CD14-positive monocyte (primary cell): ENCODE measurements around the gene COA5. TPM values are rescaled to one million over a fixed set of nuclear protein-coding genes. Genes with fewer than 3 reads are reported as not detected.

Source experiments
- DNase-seq, 3 donors: peaks; one replicate each; pipeline ENCODE4 v3.0.0-alpha.2; 2011 to 2022
- H2AFZ ChIP-seq: 2 replicates; pipeline ENCODE4 v1.6.0; 2012; ENCODE audit warnings: mild to moderate bottlenecking, low read depth, low read length, inconsistent platforms; ENCODE audit not compliant: insufficient read depth, poor library complexity, severe bottlenecking
- H3K27ac ChIP-seq, 2 donors: 1 replicate in 1 of 2; 2 replicates in 1 of 2; pipeline ENCODE4 v1.5.1; 2012 to 2013; ENCODE audit warnings: low read length in 2 of 2, control low read depth in 1 of 2, inconsistent platforms in 1 of 2, low read depth in 1 of 2, mild to moderate bottlenecking in 1 of 2
- H3K27me3 ChIP-seq, 2 donors: one replicate each; pipeline versions ENCODE4 v1.6.0 to v1.6.1; 2011 to 2013; ENCODE audit warnings: low read length in 2 of 2; ENCODE audit not compliant: control insufficient read depth in 2 of 2, insufficient read depth in 2 of 2
- H3K36me3 ChIP-seq, 2 donors: replicated peaks in 1 of 2; 1 replicate in 1 of 2; 2 replicates in 1 of 2; pipeline versions ENCODE4 v1.5.1 to v1.6.1; 2012 to 2013; ENCODE audit warnings: low read length in 2 of 2, control low read depth in 1 of 2, inconsistent platforms in 1 of 2, mild to moderate bottlenecking in 1 of 2; ENCODE audit not compliant: insufficient read depth in 2 of 2, control insufficient read depth in 1 of 2
- H3K4me1 ChIP-seq, 2 donors: 1 replicate in 1 of 2; 2 replicates in 1 of 2; pipeline versions ENCODE4 v1.5.1 to v1.6.1; 2012 to 2013; ENCODE audit warnings: low read length in 2 of 2, control low read depth in 1 of 2, inconsistent platforms in 1 of 2, mild to moderate bottlenecking in 1 of 2, moderate library complexity in 1 of 2; ENCODE audit not compliant: insufficient read depth in 2 of 2, control insufficient read depth in 1 of 2
- H3K4me2 ChIP-seq: replicated peaks from 2 replicates; pipeline ENCODE3; 2012; ENCODE audit warnings: low read length, moderate library complexity, mild to moderate bottlenecking; ENCODE audit not compliant: poor library complexity, severe bottlenecking; ENCODE audit errors: extremely low read depth
- H3K4me3 ChIP-seq, 3 experiments: fragments of 200-600 bp in 1 of 3; sonication (generic) in 1 of 3; replicated peaks in 1 of 3; 1 replicate in 2 of 3; 2 replicates in 1 of 3; pipeline ENCODE4 v1.5.1; 2011 to 2013; ENCODE audit warnings: low read length in 3 of 3, mild to moderate bottlenecking in 3 of 3, control low read depth in 2 of 3, low read depth in 2 of 3, inconsistent platforms in 1 of 3, moderate library complexity in 1 of 3
- H3K79me2 ChIP-seq: 2 replicates; pipeline ENCODE4 v1.6.0; 2012; ENCODE audit warnings: mild to moderate bottlenecking, control low read depth, inconsistent platforms, low read length, moderate library complexity; ENCODE audit not compliant: insufficient read depth
- H3K9ac ChIP-seq: 2 replicates; pipeline ENCODE4 v1.6.0; 2017; ENCODE audit warnings: low read length, mild to moderate bottlenecking; ENCODE audit not compliant: insufficient read depth, poor library complexity, severe bottlenecking
- H3K9me3 ChIP-seq, 2 donors: replicated peaks in 1 of 2; 1 replicate in 1 of 2; 2 replicates in 1 of 2; pipeline versions ENCODE4 v1.5.1 to v1.6.1; 2012 to 2013; ENCODE audit warnings: low read length in 2 of 2, control low read depth in 1 of 2; ENCODE audit not compliant: control insufficient read depth in 1 of 2, insufficient read depth in 1 of 2
- H4K20me1 ChIP-seq: 2 replicates; pipeline ENCODE4 v1.6.0; 2012; ENCODE audit warnings: mild to moderate bottlenecking, low read length, control low read depth, moderate library complexity; ENCODE audit not compliant: insufficient read depth
- H3K27ac Mint-ChIP-seq, 7 donors: one replicate each; pipeline ENCODE4 v1.8.0; 2020; ENCODE audit warnings: mild to moderate bottlenecking in 7 of 7, mixed read lengths in 7 of 7, moderate library complexity in 6 of 7, inconsistent platforms in 2 of 7
- H3K27me3 Mint-ChIP-seq, 3 donors: one replicate each; pipeline ENCODE4 v1.8.0; 2021 to 2022; ENCODE audit warnings: low read depth in 3 of 3, mild to moderate bottlenecking in 3 of 3, mixed read lengths in 3 of 3, moderate library complexity in 3 of 3, inconsistent platforms in 1 of 3
- H3K36me3 Mint-ChIP-seq, 2 donors: one replicate each; pipeline ENCODE4 v1.8.0; 2020; ENCODE audit warnings: mixed read lengths in 2 of 2, inconsistent platforms in 1 of 2, mild to moderate bottlenecking in 1 of 2
- H3K4me1 Mint-ChIP-seq: one replicate; pipeline ENCODE4 v1.8.0; 2020; ENCODE audit warnings: mild to moderate bottlenecking, mixed read lengths
- H3K4me3 Mint-ChIP-seq, 2 donors: one replicate each; pipeline ENCODE4 v1.8.0; 2020; ENCODE audit warnings: mild to moderate bottlenecking in 2 of 2, mixed read lengths in 2 of 2, moderate library complexity in 1 of 2
- H3K9me3 Mint-ChIP-seq, 7 donors: one replicate each; pipeline ENCODE4 v1.8.0; 2020 to 2022; ENCODE audit warnings: mixed read lengths in 7 of 7, mild to moderate bottlenecking in 6 of 7, moderate library complexity in 6 of 7, inconsistent platforms in 2 of 7
- CTCF ChIP-seq: fragments of 200-600 bp; IDR thresholded peaks from one replicate; pipeline ENCODE4 v1.8.0; 2022; ENCODE audit warnings: antibody characterized with exemption, mild to moderate bottlenecking
- WGBS: methylation state at CpG from one replicate; pipeline ENCODE4 v1.1.5; 2013; ENCODE audit warnings: missing lambda C conversion rate; ENCODE audit not compliant: insufficient coverage; 5-methylcytosine and 5-hydroxymethylcytosine counted together
- intact Hi-C, 2 donors: fragments of 100-400 bp; cut with micrococcal nuclease; formaldehyde crosslinking; loops; one replicate each; pipeline versions ENCODE4 v1.15.0 to v1.15.1; 2023
- polyA plus RNA-seq, 3 donors: library from polyadenylated mRNA; depleted of rRNA in 1 of 3; unstranded in 2 of 3; stranded (reverse) in 1 of 3; fragments of 300-500 nt in 2 of 3; fragments of >200 nt in 1 of 3; fragmentation: Illumina TruSeq in 2 of 3; gene quantifications; 1 replicate in 2 of 3; 2 replicates in 1 of 3; pipeline ENCODE4 v1.2.3, GENCODE V29; 2012 to 2021

COA5 gene
- polyA plus RNA-seq, 3 donors: 27.3 to 42.9 (median 39.0) TPM

- H3K27me3 Mint-ChIP-seq: no peaks in the 10 kb centered on the region
- H3K4me1 ChIP-seq: no peaks in the 10 kb centered on the region
- no peak for DNase-seq
- no peak overlapping the region for H3K27ac ChIP-seq
- H3K4me1 Mint-ChIP-seq: peaks cover 18% of the 10 kb centered on the region
- WGBS: 100% methylated on average over 6 of the region's 13 CpGs
- H3K9ac ChIP-seq: no peak overlapping the region
- intact Hi-C loops: no loop called here
- TF ChIP-seq CTCF: no peak
- H3K4me3 Mint-ChIP-seq: no peak overlapping the region
- peak overlapping the region in 2 of 7 donors; percentile 51 to 76 for H3K27ac Mint-ChIP-seq
- peaks cover 24% of the 10 kb centered on the region for H4K20me1 ChIP-seq
- no peaks in the 10 kb centered on the region for H3K9me3 ChIP-seq
- H3K4me3 ChIP-seq: no peak overlapping the region
- no peak overlapping the region for H2AFZ ChIP-seq
- peaks cover 97 to 100% of the 10 kb centered on the region in 2 donors for H3K36me3 ChIP-seq
- no peaks in the 10 kb centered on the region for H3K9me3 Mint-ChIP-seq
- no peaks in the 10 kb centered on the region for H3K27me3 ChIP-seq
- H3K4me2 ChIP-seq: no peak overlapping the region
- no peaks in the 10 kb centered on the region for H3K79me2 ChIP-seq
- H3K36me3 Mint-ChIP-seq: peaks cover 82 to 96% of the 10 kb centered on the region in 2 donors
Observed at GRCh38 chr2:98561902-98562695, 46.2 kb downstream of the COA5 start.

GRCh38 chr2:98561018-98561417, 47.3 kb downstream of the COA5 start:
- no peak overlapping the region for H3K9ac ChIP-seq
- Mint-ChIP-seq H3K4me3 (no peak overlapping the region), H3K36me3 (peaks cover 82 to 96% of the 10 kb centered on the region in 2 donors), H3K27me3 (no peaks in the 10 kb centered on the region), H3K9me3 (no peaks in the 10 kb centered on the region), H3K4me1 (peaks cover 26% of the 10 kb centered on the region), H3K27ac (no peak overlapping the region)
- intact Hi-C loops: no loop called here
- H3K9me3 ChIP-seq: no peaks in the 10 kb centered on the region
- no peak for DNase-seq
- no peak overlapping the region for H2AFZ ChIP-seq
- no peaks in the 10 kb centered on the region for H3K79me2 ChIP-seq
- no peak overlapping the region for H3K4me2 ChIP-seq
- peaks cover 28% of the 10 kb centered on the region for H4K20me1 ChIP-seq
- H3K27me3 ChIP-seq: no peaks in the 10 kb centered on the region
- TF ChIP-seq CTCF: no peak
- peaks cover 95 to 100% of the 10 kb centered on the region in 2 donors for H3K36me3 ChIP-seq
- 96% methylated on average over 5 of the region's 9 CpGs for WGBS
- no peak overlapping the region for H3K27ac ChIP-seq
- H3K4me3 ChIP-seq: no peak overlapping the region
- no peaks in the 10 kb centered on the region for H3K4me1 ChIP-seq
